ENCODE results near the gene STARD13.
"Not testable (repeated sequence)": the region's sequence is repeated elsewhere in the genome, so short reads cannot be mapped to it uniquely, and the experiment has no call there.

Gene STARD13

GRCh38 chr13:33182729-33183128 lies 102.8 kb downstream of the STARD13 start:
- no peaks in the 10 kb centered on the region for H4K20me1 ChIP-seq
- no peaks in the 10 kb centered on the region for H3K9me3 ChIP-seq
- H3K9ac ChIP-seq: no peak overlapping the region
- H3K27ac ChIP-seq: no peak overlapping the region
- TF ChIP-seq Cebpa-rat (IDR thresholded peaks at IDR 0.05): no peak
- peaks cover 27% of the 10 kb centered on the region for H3K4me1 ChIP-seq
- H3K27me3 ChIP-seq: no peaks in the 10 kb centered on the region
- H3K4me3 ChIP-seq: no peak overlapping the region
- H3K4me2 ChIP-seq: no peak overlapping the region
- H3K36me3 ChIP-seq: no peaks in the 10 kb centered on the region

GRCh38 chr13:33181264-33181663 lies 104.3 kb downstream of the STARD13 start:
- Histone ChIP-seq H3K9ac (no peak overlapping the region), H3K4me3 (no peak overlapping the region), H4K20me1 (no peaks in the 10 kb centered on the region), H3K4me1 (peaks cover 16% of the 10 kb centered on the region), H3K27ac (no peak overlapping the region), H3K9me3 (no peaks in the 10 kb centered on the region), H3K36me3 (no peaks in the 10 kb centered on the region), H3K27me3 (no peaks in the 10 kb centered on the region), H3K4me2 (no peak overlapping the region)
- TF ChIP-seq Cebpa-rat (IDR thresholded peaks at IDR 0.05): no peak

GRCh38 chr13:33180122-33180804 lies 105.3 kb downstream of the STARD13 start:
- TF ChIP-seq Cebpa-rat (IDR thresholded peaks at IDR 0.05): no peak
- no peak overlapping the region for H3K4me2 ChIP-seq
- no peak overlapping the region for H3K9ac ChIP-seq
- no peak overlapping the region for H3K27ac ChIP-seq
- H3K36me3 ChIP-seq: no peaks in the 10 kb centered on the region
- H4K20me1 ChIP-seq: no peaks in the 10 kb centered on the region
- H3K9me3 ChIP-seq: no peaks in the 10 kb centered on the region
- peaks cover 9% of the 10 kb centered on the region for H3K4me1 ChIP-seq
- H3K4me3 ChIP-seq: no peak overlapping the region
- H3K27me3 ChIP-seq: no peaks in the 10 kb centered on the region

- Histone ChIP-seq H3K4me1 (peaks cover 17% of the 10 kb centered on the region), H3K27ac (no peak overlapping the region), H3K9me3 (no peaks in the 10 kb centered on the region), H3K4me3 (no peak overlapping the region), H3K4me2 (no peak overlapping the region), H3K9ac (no peak overlapping the region), H3K36me3 (no peaks in the 10 kb centered on the region), H3K27me3 (no peaks in the 10 kb centered on the region), H4K20me1 (no peaks in the 10 kb centered on the region)
- no peak for TF ChIP-seq Cebpa-rat (IDR thresholded peaks at IDR 0.05)
These were observed 106.1 kb downstream of the STARD13 start for GRCh38 chr13:33179463-33179862.

DNA sequence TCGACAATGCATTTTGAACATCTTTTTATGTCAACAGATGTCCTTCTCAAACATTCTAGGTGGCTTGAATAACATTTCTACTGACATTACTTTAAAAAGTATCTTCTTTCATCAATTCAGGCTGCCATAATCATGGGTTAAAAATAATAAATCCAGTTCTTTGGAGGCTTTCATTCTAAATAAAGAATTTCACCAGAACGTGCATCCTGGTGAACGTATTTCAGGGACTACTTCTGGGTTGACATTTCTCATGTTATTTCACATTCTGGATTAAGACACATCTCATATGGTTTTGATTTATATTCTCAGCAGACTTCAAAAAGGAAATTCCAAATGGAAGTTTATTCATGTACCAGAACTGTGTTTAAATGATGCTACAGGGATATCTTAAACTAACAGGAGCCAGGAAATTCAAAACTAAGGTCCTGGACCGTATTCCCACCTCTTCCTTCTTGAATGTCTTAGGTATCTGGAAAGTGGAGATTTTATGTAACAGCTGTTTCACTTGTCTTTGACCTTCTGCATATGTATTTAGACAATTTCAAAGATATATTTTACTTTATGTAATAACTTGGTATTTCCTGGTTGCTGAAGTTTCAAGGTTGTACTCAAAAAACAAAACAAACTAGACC lies 107.2 kb downstream of the STARD13 start:
- no peaks in the 10 kb centered on the region for H3K27me3 ChIP-seq

GRCh38 chr13:33177340-33178208 lies 108.0 kb downstream of the STARD13 start:
- H3K27ac ChIP-seq, H3K36me3 ChIP-seq, H4K20me1 ChIP-seq, H3K9ac ChIP-seq, H3K4me3 ChIP-seq, H3K9me3 ChIP-seq, H3K4me2 ChIP-seq, H3K27me3 ChIP-seq: not testable (repeated sequence)
- H3K4me1 ChIP-seq: peaks cover 11% of the 10 kb centered on the region

More for the DNA sequence above, 107.2 kb downstream of the STARD13 start:
- no peak overlapping the region for H3K9ac ChIP-seq
- no peaks in the 10 kb centered on the region for H3K9me3 ChIP-seq
- peaks cover 18% of the 10 kb centered on the region for H3K4me1 ChIP-seq
- TF ChIP-seq Cebpa-rat (IDR thresholded peaks at IDR 0.05): no peak
- no peak overlapping the region for H3K27ac ChIP-seq
- no peak overlapping the region for H3K4me2 ChIP-seq
- H3K4me3 ChIP-seq: no peak overlapping the region
- no peaks in the 10 kb centered on the region for H4K20me1 ChIP-seq
- H3K36me3 ChIP-seq: no peaks in the 10 kb centered on the region

DNA sequence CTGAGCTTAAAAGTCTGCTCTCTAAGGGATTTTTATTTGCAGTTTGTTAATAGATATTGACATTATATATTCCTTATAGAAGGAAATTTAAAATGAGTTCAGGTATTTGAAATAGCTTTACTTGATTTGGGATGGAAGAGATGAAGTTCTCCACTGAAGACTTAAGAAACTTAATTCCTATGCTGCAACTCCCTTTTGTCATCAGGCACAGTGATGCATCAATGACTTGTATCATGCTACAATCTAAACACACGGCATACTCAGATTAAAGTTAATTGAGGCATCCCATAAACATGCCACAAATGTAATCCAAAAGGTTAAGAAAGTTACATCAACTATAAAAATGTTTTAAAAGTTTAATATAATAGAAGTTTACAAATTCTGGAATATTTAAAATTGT lies 109.0 kb downstream of the STARD13 start:
- no peaks in the 10 kb centered on the region for H4K20me1 ChIP-seq
- no peak overlapping the region for H3K4me2 ChIP-seq
- no peak overlapping the region for H3K27ac ChIP-seq
- H3K9me3 ChIP-seq: no peaks in the 10 kb centered on the region
- no peak overlapping the region for H3K4me3 ChIP-seq
- H3K27me3 ChIP-seq: no peaks in the 10 kb centered on the region
- peaks cover 11% of the 10 kb centered on the region for H3K4me1 ChIP-seq
- H3K9ac ChIP-seq: no peak overlapping the region
- H3K36me3 ChIP-seq: no peaks in the 10 kb centered on the region
- TF ChIP-seq Cebpa-rat (IDR thresholded peaks at IDR 0.05): no peak

GRCh38 chr13:33175991-33176390 lies 109.6 kb downstream of the STARD13 start:
- no peaks in the 10 kb centered on the region for H4K20me1 ChIP-seq
- H3K4me2 ChIP-seq: no peak overlapping the region
- H3K36me3 ChIP-seq: no peaks in the 10 kb centered on the region
- H3K4me3 ChIP-seq: no peak overlapping the region
- H3K4me1 ChIP-seq: peaks cover 11% of the 10 kb centered on the region
- H3K9me3 ChIP-seq: no peaks in the 10 kb centered on the region
- H3K27ac ChIP-seq: no peak overlapping the region
- no peak overlapping the region for H3K9ac ChIP-seq
- TF ChIP-seq Cebpa-rat (IDR thresholded peaks at IDR 0.05): no peak
- H3K27me3 ChIP-seq: no peaks in the 10 kb centered on the region

DNA sequence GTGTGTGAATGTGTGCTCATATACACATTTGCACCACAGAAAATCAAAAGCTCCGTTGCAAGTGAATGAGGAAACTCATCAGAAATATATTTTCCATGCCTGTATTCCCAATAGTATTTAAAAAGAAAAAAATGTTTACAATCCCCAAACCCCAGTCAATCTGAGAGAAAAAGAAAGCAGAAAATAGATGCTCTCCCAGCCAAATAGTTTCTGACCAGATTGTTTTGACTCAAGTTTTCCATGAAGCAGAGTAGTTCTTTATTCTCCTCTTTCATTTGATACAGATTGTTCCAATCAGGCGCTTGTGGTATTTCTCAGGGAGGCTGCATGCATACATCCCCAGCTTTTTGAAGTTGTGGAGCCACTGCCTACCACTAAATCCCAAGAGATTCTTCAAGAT lies 110.6 kb downstream of the STARD13 start:
- Histone ChIP-seq H3K36me3 (no peaks in the 10 kb centered on the region), H3K4me1 (peaks cover 11% of the 10 kb centered on the region), H3K4me2 (peak overlapping the region; percentile 16; the same call in 1 of the 2 replicates), H4K20me1 (no peaks in the 10 kb centered on the region), H3K27ac (no peak overlapping the region), H3K9me3 (no peaks in the 10 kb centered on the region), H3K4me3 (no peak overlapping the region), H3K9ac (no peak overlapping the region), H3K27me3 (no peaks in the 10 kb centered on the region)
- TF ChIP-seq Cebpa-rat (IDR thresholded peaks at IDR 0.05): no peak

DNA sequence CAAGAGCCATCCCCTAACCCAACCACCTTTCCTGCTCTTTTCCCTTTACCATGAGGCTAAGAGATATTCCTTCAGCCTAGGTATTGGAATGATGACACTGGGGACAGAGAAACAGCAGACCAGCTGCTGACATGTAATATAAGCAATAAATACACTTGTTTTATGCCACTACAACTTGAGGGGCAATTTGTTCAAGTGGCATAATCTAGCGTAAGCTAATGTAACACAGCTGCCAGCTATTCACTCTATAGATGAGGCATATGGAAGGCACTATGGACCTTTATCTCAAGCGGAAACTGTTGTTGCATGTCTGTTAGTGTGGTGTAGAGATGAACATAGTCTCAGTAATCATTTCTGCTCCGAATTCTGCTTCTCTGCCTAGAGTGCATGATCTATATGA lies 111.1 kb downstream of the STARD13 start:
- Histone ChIP-seq H3K9me3 (no peaks in the 10 kb centered on the region), H4K20me1 (no peaks in the 10 kb centered on the region), H3K4me1 (peaks cover 11% of the 10 kb centered on the region), H3K27ac (no peak overlapping the region), H3K27me3 (no peaks in the 10 kb centered on the region), H3K4me2 (no peak overlapping the region), H3K9ac (no peak overlapping the region), H3K4me3 (no peak overlapping the region), H3K36me3 (no peaks in the 10 kb centered on the region)
- TF ChIP-seq Cebpa-rat (IDR thresholded peaks at IDR 0.05): no peak

Data from BLaER1 (cell line).